ENCODE results near the gene RPL32. TPM values are rescaled to one million over a fixed set of nuclear protein-coding genes. Genes with fewer than 3 reads are reported as not detected.

The RPL32 gene
- total RNA-seq, 1 experiment from 2014 or later = 1,643 TPM

DNA sequence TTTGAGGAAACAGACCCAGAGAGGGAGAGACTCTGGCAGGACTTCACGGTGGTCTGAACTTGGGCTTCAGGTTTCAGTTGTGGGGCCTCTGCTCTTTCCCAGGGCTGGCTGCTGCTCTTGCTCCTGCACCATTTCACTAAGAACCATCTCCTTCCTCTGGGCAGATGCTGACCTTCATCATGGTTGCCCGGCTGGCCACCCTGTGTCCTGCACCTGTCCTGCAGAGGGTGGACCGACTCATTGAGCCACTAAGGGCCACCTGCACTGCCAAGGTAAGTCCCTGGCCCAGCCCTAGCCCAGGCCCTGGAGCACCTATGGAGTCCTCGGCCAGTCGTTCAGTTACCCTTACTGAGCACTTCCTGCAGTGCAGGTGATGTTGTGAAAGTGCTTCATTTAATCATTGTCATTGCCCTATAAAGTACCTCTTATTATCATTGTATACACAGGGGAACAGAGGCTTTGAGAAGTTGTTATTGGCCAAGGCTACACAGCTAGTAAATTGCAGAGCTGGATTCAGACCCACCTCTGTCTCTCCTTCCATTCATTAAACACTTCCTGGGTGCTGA, 10.0 kb downstream of the RPL32 start:
- DNase-seq (ENCODE audit: low spot score) (no peak), ATAC-seq (no peak)
- Mint-ChIP-seq H3K27me3 (ENCODE audit: low read depth) (no peaks in the 10 kb centered on the region), H3K36me3 (peaks cover 54% of the 10 kb centered on the region), H3K27ac (no peak overlapping the region; the same call in 1 of the 2 replicates), H3K9me3 (no peaks in the 10 kb centered on the region), H3K4me3 (no peak overlapping the region), H3K4me1 (peaks cover 58% of the 10 kb centered on the region)
- ChIA-PET CTCF (interaction anchor here (0.8 to 2.3 kb wide), 6 partner anchors 10 to 60 kb away, joined by 4 to 16 read pairs (median 9); partner anchors contain the start of gene RPL32), POLR2A (no interaction called here)
- TF ChIP-seq, protein P1, sequence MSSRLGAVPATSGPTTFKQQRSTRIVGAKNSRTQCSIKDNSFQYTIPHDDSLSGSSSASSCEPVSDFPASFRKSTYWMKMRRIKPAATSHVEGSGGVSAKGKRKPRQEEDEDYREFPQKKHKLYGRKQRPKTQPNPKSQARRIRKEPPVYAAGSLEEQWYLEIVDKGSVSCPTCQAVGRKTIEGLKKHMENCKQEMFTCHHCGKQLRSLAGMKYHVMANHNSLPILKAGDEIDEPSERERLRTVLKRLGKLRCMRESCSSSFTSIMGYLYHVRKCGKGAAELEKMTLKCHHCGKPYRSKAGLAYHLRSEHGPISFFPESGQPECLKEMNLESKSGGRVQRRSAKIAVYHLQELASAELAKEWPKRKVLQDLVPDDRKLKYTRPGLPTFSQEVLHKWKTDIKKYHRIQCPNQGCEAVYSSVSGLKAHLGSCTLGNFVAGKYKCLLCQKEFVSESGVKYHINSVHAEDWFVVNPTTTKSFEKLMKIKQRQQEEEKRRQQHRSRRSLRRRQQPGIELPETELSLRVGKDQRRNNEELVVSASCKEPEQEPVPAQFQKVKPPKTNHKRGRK (CRISPR knock-in tag; IDR thresholded peaks at IDR 0.05; ENCODE audit: borderline replicate concordance) = no peak
- no peak; the same call in 1 of the 2 replicates for TF ChIP-seq ZNF671 (CRISPR knock-in tag; IDR thresholded peaks at IDR 0.05)
- TF ChIP-seq, protein P2, sequence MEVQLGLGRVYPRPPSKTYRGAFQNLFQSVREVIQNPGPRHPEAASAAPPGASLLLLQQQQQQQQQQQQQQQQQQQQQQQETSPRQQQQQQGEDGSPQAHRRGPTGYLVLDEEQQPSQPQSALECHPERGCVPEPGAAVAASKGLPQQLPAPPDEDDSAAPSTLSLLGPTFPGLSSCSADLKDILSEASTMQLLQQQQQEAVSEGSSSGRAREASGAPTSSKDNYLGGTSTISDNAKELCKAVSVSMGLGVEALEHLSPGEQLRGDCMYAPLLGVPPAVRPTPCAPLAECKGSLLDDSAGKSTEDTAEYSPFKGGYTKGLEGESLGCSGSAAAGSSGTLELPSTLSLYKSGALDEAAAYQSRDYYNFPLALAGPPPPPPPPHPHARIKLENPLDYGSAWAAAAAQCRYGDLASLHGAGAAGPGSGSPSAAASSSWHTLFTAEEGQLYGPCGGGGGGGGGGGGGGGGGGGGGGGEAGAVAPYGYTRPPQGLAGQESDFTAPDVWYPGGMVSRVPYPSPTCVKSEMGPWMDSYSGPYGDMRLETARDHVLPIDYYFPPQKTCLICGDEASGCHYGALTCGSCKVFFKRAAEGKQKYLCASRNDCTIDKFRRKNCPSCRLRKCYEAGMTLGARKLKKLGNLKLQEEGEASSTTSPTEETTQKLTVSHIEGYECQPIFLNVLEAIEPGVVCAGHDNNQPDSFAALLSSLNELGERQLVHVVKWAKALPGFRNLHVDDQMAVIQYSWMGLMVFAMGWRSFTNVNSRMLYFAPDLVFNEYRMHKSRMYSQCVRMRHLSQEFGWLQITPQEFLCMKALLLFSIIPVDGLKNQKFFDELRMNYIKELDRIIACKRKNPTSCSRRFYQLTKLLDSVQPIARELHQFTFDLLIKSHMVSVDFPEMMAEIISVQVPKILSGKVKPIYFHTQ (CRISPR knock-in tag; IDR thresholded peaks at IDR 0.05) = 0 out of 2 replicates have a peak, but pooled peaks have one; percentile 57
- no peak for TF ChIP-seq SP1 (CRISPR knock-in tag; conservative IDR thresholded peaks at IDR 0.05)
- TF ChIP-seq, protein P3, sequence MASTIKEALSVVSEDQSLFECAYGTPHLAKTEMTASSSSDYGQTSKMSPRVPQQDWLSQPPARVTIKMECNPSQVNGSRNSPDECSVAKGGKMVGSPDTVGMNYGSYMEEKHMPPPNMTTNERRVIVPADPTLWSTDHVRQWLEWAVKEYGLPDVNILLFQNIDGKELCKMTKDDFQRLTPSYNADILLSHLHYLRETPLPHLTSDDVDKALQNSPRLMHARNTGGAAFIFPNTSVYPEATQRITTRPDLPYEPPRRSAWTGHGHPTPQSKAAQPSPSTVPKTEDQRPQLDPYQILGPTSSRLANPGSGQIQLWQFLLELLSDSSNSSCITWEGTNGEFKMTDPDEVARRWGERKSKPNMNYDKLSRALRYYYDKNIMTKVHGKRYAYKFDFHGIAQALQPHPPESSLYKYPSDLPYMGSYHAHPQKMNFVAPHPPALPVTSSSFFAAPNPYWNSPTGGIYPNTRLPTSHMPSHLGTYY (CRISPR knock-in tag; IDR thresholded peaks at IDR 0.05) = no peak
- no peak for TF ChIP-seq GABPB1 (CRISPR knock-in tag; IDR thresholded peaks at IDR 0.05)
- no peak for TF ChIP-seq SMAD3 (CRISPR knock-in tag; IDR thresholded peaks at IDR 0.05; ENCODE audit: borderline replicate concordance)
- TF ChIP-seq, protein P4, sequence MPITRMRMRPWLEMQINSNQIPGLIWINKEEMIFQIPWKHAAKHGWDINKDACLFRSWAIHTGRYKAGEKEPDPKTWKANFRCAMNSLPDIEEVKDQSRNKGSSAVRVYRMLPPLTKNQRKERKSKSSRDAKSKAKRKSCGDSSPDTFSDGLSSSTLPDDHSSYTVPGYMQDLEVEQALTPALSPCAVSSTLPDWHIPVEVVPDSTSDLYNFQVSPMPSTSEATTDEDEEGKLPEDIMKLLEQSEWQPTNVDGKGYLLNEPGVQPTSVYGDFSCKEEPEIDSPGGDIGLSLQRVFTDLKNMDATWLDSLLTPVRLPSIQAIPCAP (CRISPR knock-in tag; IDR thresholded peaks at IDR 0.05) = no peak
- no peak for TF ChIP-seq ZNF138 (CRISPR knock-in tag; conservative IDR thresholded peaks at IDR 0.05)
- no peak for TF ChIP-seq ZNF396 (CRISPR knock-in tag; IDR thresholded peaks at IDR 0.05; ENCODE audit: borderline replicate concordance)
- TF ChIP-seq PRRX2 (CRISPR knock-in tag; IDR thresholded peaks at IDR 0.05) = 0 out of 2 replicates have a peak, but pooled peaks have one; percentile 48
- no peak for TF ChIP-seq NR1H2 (CRISPR knock-in tag; IDR thresholded peaks at IDR 0.05)
- TF ChIP-seq, protein P5, sequence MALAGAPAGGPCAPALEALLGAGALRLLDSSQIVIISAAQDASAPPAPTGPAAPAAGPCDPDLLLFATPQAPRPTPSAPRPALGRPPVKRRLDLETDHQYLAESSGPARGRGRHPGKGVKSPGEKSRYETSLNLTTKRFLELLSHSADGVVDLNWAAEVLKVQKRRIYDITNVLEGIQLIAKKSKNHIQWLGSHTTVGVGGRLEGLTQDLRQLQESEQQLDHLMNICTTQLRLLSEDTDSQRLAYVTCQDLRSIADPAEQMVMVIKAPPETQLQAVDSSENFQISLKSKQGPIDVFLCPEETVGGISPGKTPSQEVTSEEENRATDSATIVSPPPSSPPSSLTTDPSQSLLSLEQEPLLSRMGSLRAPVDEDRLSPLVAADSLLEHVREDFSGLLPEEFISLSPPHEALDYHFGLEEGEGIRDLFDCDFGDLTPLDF (CRISPR knock-in tag; IDR thresholded peaks at IDR 0.05) = no peak
- peak; percentile 86; the same call in 1 of the 2 replicates for TF ChIP-seq EMX1 (CRISPR knock-in tag; IDR thresholded peaks at IDR 0.05)
- TF ChIP-seq ZNF232 (CRISPR knock-in tag; IDR thresholded peaks at IDR 0.05) = no peak
- no peak for TF ChIP-seq OVOL2 (CRISPR knock-in tag; IDR thresholded peaks at IDR 0.05; ENCODE audit: borderline replicate concordance)
- no peak for TF ChIP-seq MYBL2 (CRISPR knock-in tag; IDR thresholded peaks at IDR 0.05)
- TF ChIP-seq, protein P6, sequence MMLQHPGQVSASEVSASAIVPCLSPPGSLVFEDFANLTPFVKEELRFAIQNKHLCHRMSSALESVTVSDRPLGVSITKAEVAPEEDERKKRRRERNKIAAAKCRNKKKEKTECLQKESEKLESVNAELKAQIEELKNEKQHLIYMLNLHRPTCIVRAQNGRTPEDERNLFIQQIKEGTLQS (CRISPR knock-in tag; conservative IDR thresholded peaks at IDR 0.05) = no peak
- TF ChIP-seq NFE2L1 (CRISPR knock-in tag; IDR thresholded peaks at IDR 0.05) = no peak
- TF ChIP-seq, protein P7, sequence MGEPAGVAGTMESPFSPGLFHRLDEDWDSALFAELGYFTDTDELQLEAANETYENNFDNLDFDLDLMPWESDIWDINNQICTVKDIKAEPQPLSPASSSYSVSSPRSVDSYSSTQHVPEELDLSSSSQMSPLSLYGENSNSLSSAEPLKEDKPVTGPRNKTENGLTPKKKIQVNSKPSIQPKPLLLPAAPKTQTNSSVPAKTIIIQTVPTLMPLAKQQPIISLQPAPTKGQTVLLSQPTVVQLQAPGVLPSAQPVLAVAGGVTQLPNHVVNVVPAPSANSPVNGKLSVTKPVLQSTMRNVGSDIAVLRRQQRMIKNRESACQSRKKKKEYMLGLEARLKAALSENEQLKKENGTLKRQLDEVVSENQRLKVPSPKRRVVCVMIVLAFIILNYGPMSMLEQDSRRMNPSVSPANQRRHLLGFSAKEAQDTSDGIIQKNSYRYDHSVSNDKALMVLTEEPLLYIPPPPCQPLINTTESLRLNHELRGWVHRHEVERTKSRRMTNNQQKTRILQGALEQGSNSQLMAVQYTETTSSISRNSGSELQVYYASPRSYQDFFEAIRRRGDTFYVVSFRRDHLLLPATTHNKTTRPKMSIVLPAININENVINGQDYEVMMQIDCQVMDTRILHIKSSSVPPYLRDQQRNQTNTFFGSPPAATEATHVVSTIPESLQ (CRISPR knock-in tag; IDR thresholded peaks at IDR 0.05) = no peak
- TF ChIP-seq, protein P8, sequence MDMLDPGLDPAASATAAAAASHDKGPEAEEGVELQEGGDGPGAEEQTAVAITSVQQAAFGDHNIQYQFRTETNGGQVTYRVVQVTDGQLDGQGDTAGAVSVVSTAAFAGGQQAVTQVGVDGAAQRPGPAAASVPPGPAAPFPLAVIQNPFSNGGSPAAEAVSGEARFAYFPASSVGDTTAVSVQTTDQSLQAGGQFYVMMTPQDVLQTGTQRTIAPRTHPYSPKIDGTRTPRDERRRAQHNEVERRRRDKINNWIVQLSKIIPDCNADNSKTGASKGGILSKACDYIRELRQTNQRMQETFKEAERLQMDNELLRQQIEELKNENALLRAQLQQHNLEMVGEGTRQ (CRISPR knock-in tag; IDR thresholded peaks at IDR 0.05) = no peak
- no peak for TF ChIP-seq RELA (CRISPR knock-in tag; IDR thresholded peaks at IDR 0.05; ENCODE audit: borderline replicate concordance)
- TF ChIP-seq ZNF219 (CRISPR knock-in tag; IDR thresholded peaks at IDR 0.05; ENCODE audit: borderline replicate concordance) = no peak
- TF ChIP-seq, protein P9, sequence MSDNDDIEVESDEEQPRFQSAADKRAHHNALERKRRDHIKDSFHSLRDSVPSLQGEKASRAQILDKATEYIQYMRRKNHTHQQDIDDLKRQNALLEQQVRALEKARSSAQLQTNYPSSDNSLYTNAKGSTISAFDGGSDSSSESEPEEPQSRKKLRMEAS (CRISPR knock-in tag; IDR thresholded peaks at IDR 0.05) = no peak
- TF ChIP-seq HMGA2 (CRISPR knock-in tag; IDR thresholded peaks at IDR 0.05) = no peak
- TF ChIP-seq, protein P10, sequence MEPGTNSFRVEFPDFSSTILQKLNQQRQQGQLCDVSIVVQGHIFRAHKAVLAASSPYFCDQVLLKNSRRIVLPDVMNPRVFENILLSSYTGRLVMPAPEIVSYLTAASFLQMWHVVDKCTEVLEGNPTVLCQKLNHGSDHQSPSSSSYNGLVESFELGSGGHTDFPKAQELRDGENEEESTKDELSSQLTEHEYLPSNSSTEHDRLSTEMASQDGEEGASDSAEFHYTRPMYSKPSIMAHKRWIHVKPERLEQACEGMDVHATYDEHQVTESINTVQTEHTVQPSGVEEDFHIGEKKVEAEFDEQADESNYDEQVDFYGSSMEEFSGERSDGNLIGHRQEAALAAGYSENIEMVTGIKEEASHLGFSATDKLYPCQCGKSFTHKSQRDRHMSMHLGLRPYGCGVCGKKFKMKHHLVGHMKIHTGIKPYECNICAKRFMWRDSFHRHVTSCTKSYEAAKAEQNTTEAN (CRISPR knock-in tag; IDR thresholded peaks at IDR 0.05) = no peak
